Measurements from ENCODE around the gene ST14. TPM values are rescaled to one million over a fixed set of nuclear protein-coding genes. Genes with fewer than 3 reads are reported as not detected.
A peak's percentile ranks its signal among the peaks of the same experiment; 100 is the strongest.

Gene ST14
- polyA plus RNA-seq, 3 donors: 13.3 to 36.0 (median 23.6) TPM

DNA sequence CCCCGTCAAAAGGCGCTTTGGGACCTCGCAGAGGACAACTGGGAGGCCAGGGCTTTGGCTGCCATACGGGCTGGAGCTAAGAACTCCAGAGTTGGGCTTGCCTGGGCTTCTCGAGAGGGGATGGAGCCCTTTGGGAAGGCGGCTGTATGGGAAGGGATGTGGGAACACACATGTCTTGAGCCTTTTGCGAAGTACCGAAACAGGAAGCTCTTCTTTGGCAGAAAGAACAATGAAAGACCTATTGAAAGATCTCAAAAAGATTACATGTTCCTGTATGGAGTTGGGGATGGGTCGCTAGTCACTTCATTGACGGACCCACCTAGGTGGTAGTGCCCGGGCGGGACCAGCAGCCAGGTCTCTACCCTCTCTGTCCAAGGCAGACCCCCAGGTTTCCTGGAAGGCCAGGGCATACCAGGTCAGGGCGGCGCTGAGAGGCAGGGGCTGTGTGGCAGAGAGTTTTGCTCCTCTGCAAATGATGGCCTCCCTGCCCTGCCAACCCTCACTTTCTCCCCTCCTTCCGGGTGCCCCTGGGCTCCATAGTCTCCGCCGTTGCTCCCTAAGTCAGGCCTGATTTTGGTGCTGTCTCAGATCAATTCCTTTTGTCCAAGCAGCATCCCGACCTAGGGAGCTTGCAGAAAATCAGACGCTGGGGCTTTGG, 1.0 kb downstream of the ST14 start:
- Mint-ChIP-seq H3K27ac (peak overlapping the region in 6 of 7 donors; percentile 69 to 86 (median 80)), H3K4me3 (peak overlapping the region; percentile 83 to 92), H3K36me3 (peaks cover 5 to 8% of the 10 kb centered on the region in 2 donors), H3K9me3 (peaks cover 0 to 6% (median 0%) of the 10 kb centered on the region in 7 donors), H3K4me1 (peaks cover 82% of the 10 kb centered on the region), H3K27me3 (ENCODE audit: low read depth in 3 of 3) (peaks cover 13 to 26% (median 15%) of the 10 kb centered on the region in 3 donors)
- intact Hi-C loops (cut with micrococcal nuclease): loop anchor here in 1 of 2 donors (10.0 kb wide), 1 partner anchor 154 kb away; the partner anchor contains the start of gene ZBTB44
- Histone ChIP-seq H4K20me1 (ENCODE audit: insufficient read depth, low read length) (peaks cover 15% of the 10 kb centered on the region), H3K79me2 (ENCODE audit: insufficient read depth, low read length) (peaks cover 42% of the 10 kb centered on the region), H3K4me3 (replicated peaks in 1 of 3; ENCODE audit: low read depth in 2 of 3, low read length in 3 of 3) (peak overlapping the region; percentile 22 to 75 (median 40)), H3K4me2 (replicated peaks; ENCODE audit: extremely low read depth, low read length, poor library complexity, severe bottlenecking) (peak overlapping the region; percentile 79), H3K4me1 (ENCODE audit: control insufficient read depth in 1 of 2, insufficient read depth in 2 of 2, low read length in 2 of 2) (peaks cover 75 to 82% of the 10 kb centered on the region in 2 donors), H2AFZ (ENCODE audit: insufficient read depth, low read depth, low read length, poor library complexity, severe bottlenecking) (peak overlapping the region; percentile 81), H3K9ac (ENCODE audit: insufficient read depth, low read length, poor library complexity, severe bottlenecking) (peak overlapping the region; percentile 63), H3K27me3 (ENCODE audit: control insufficient read depth in 2 of 2, insufficient read depth in 2 of 2, low read length in 2 of 2) (peaks cover 0 to 14% of the 10 kb centered on the region in 2 donors), H3K9me3 (replicated peaks in 1 of 2; ENCODE audit: control insufficient read depth in 1 of 2, insufficient read depth in 1 of 2, low read length in 2 of 2) (no peaks in the 10 kb centered on the region), H3K36me3 (replicated peaks in 1 of 2; ENCODE audit: control insufficient read depth in 1 of 2, insufficient read depth in 2 of 2, low read length in 2 of 2) (no peaks in the 10 kb centered on the region), H3K27ac (ENCODE audit: low read depth in 1 of 2, low read length in 2 of 2) (peak overlapping the region in 1 of 2 donors; percentile 56)
- 37% methylated on average over 15 of the region's 19 CpGs for WGBS (ENCODE audit: insufficient coverage)
- TF ChIP-seq, protein P1, sequence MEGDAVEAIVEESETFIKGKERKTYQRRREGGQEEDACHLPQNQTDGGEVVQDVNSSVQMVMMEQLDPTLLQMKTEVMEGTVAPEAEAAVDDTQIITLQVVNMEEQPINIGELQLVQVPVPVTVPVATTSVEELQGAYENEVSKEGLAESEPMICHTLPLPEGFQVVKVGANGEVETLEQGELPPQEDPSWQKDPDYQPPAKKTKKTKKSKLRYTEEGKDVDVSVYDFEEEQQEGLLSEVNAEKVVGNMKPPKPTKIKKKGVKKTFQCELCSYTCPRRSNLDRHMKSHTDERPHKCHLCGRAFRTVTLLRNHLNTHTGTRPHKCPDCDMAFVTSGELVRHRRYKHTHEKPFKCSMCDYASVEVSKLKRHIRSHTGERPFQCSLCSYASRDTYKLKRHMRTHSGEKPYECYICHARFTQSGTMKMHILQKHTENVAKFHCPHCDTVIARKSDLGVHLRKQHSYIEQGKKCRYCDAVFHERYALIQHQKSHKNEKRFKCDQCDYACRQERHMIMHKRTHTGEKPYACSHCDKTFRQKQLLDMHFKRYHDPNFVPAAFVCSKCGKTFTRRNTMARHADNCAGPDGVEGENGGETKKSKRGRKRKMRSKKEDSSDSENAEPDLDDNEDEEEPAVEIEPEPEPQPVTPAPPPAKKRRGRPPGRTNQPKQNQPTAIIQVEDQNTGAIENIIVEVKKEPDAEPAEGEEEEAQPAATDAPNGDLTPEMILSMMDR (IDR thresholded peaks at IDR 0.05): no peak
- peak in 2 of 3 donors; percentile 35 to 41 for DNase-seq

DNA sequence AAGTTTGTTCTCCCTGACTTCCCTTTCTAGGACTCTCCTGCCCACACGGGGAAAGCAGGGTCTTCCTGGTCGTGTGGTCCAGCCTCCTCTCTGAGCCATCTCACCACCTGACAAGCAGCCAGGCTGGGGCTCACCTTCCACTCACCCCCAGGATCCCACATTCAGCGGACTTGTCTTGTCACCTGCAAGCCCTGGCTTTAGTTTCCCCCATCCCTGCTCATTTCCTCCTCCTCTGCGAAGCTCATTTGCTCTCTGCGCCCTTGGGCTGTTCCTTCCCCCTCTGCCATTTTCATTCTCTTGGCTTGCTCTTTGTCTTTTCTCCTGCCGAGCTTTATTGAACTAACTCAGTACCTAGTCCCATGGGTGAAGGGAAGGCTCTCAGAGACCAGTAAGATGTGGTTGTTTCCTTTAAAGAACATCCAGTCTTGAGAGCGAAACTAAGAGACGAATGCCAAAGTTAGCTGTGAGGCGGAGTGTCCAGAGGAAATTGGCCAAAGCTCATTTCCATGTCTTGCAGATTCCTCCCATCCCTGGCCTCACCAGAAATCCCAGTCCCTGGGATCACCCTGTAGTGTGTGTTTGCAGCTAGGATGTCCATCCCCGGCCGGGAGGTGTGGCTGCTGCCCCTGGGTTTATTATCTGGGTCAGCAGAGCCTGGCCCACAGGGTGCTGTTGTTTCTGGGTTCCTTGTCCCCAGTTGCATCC, 2.0 kb downstream of the ST14 start:
- Histone ChIP-seq H3K4me2 (replicated peaks; ENCODE audit: extremely low read depth, low read length, poor library complexity, severe bottlenecking) (peak overlapping the region; percentile 79), H3K9me3 (replicated peaks in 1 of 2; ENCODE audit: control insufficient read depth in 1 of 2, insufficient read depth in 1 of 2, low read length in 2 of 2) (no peaks in the 10 kb centered on the region), H3K36me3 (replicated peaks in 1 of 2; ENCODE audit: control insufficient read depth in 1 of 2, insufficient read depth in 2 of 2, low read length in 2 of 2) (no peaks in the 10 kb centered on the region), H3K79me2 (ENCODE audit: insufficient read depth, low read length) (peaks cover 49% of the 10 kb centered on the region), H3K4me1 (ENCODE audit: control insufficient read depth in 1 of 2, insufficient read depth in 2 of 2, low read length in 2 of 2) (peaks cover 74 to 81% of the 10 kb centered on the region in 2 donors), H2AFZ (ENCODE audit: insufficient read depth, low read depth, low read length, poor library complexity, severe bottlenecking) (peak overlapping the region; percentile 28), H3K27ac (ENCODE audit: low read depth in 1 of 2, low read length in 2 of 2) (no peak overlapping the region), H3K9ac (ENCODE audit: insufficient read depth, low read length, poor library complexity, severe bottlenecking) (no peak overlapping the region), H3K4me3 (replicated peaks in 1 of 3; ENCODE audit: low read depth in 2 of 3, low read length in 3 of 3) (peak overlapping the region in 1 of 3 experiments; percentile 75), H3K27me3 (ENCODE audit: control insufficient read depth in 2 of 2, insufficient read depth in 2 of 2, low read length in 2 of 2) (peaks cover 0 to 14% of the 10 kb centered on the region in 2 donors), H4K20me1 (ENCODE audit: insufficient read depth, low read length) (peaks cover 15% of the 10 kb centered on the region)
- intact Hi-C loops (cut with micrococcal nuclease): loop anchor here in 1 of 2 donors (10.0 kb wide), 1 partner anchor 153 kb away; the partner anchor contains the start of gene ZBTB44
- H3K4me3 Mint-ChIP-seq: peak overlapping the region; percentile 34 to 83
- TF ChIP-seq, protein P1 (IDR thresholded peaks at IDR 0.05): no peak
- H3K36me3 Mint-ChIP-seq: peaks cover 5 to 10% of the 10 kb centered on the region in 2 donors
- no peak for DNase-seq
- peaks cover 83% of the 10 kb centered on the region for H3K4me1 Mint-ChIP-seq
- peaks cover 0 to 6% (median 0%) of the 10 kb centered on the region in 7 donors for H3K9me3 Mint-ChIP-seq
- H3K27ac Mint-ChIP-seq: peak overlapping the region in 4 of 7 donors; percentile 46 to 81 (median 71)
- peaks cover 13 to 26% (median 15%) of the 10 kb centered on the region in 3 donors for H3K27me3 Mint-ChIP-seq (ENCODE audit: low read depth in 3 of 3)
- WGBS (ENCODE audit: insufficient coverage): 40% methylated on average over 3 of the region's 11 CpGs

Data from CD14-positive monocyte (primary cell).